SK-N-MC (cell line): ENCODE measurements around the gene ZNF775.

Source experiments
- EZH2 ChIP-seq: fragments of 200-600 bp; sonication (generic); IDR thresholded peaks from one replicate; pipeline ENCODE4 v1.6.1; 2017; ENCODE audit warnings: antibody characterized with exemption
- POLR2AphosphoS5 ChIP-seq: IDR thresholded peaks from 2 replicates; pipeline ENCODE4 v1.6.1; 2012; ENCODE audit warnings: mild to moderate bottlenecking, low read depth, low read length, borderline replicate concordance

GRCh38 chr7:150442811-150443210, 63.7 kb downstream of the ZNF775 start:
- no peak for TF ChIP-seq POLR2AphosphoS5
- TF ChIP-seq EZH2, result no peak
